Activated B cell treated with CpG ODN at 0.5 μM for 24 hours (primary cell): ENCODE data around the gene TDRD12. TPM values are rescaled to one million over a fixed set of nuclear protein-coding genes. Genes with fewer than 3 reads are reported as not detected.

ENCODE experiments used
- ATAC-seq: fragments of 200-7000 bp; cut with Tn5 transposase; one replicate; pipeline ENCODE4 v1.10.0; 2021; ENCODE audit warnings: low read depth, mild to moderate bottlenecking, moderate library complexity
- CTCF ChIA-PET: fragments of 350-600 bp; sonication (Branson Sonifier 250); formaldehyde crosslinking; loops from one replicate; lab custom pipeline; 2021; ENCODE audit warnings: antibody characterized with exemption; lab: Charles Lee
- POLR2A ChIA-PET: fragments of 350-600 bp; sonication (Branson Sonifier 250); formaldehyde crosslinking; loops from one replicate; lab custom pipeline; 2021; ENCODE audit warnings: antibody characterized with exemption; lab: Charles Lee
- DNase-seq: peaks from one replicate; pipeline ENCODE4 v3.0.0; 2022
- H3K27ac Mint-ChIP-seq: one replicate; pipeline ENCODE4 v1.8.0; 2020; ENCODE audit warnings: mixed read lengths
- H3K27me3 Mint-ChIP-seq: one replicate; pipeline ENCODE4 v1.8.0; 2021; ENCODE audit warnings: mixed read lengths
- H3K36me3 Mint-ChIP-seq: one replicate; pipeline ENCODE4 v1.8.0; 2021; ENCODE audit warnings: low read depth, mixed read lengths
- H3K4me1 Mint-ChIP-seq: one replicate; pipeline ENCODE4 v1.8.0; 2021; ENCODE audit warnings: mixed read lengths
- H3K4me3 Mint-ChIP-seq: one replicate; pipeline ENCODE4 v1.8.0; 2020; ENCODE audit warnings: mild to moderate bottlenecking, mixed read lengths
- H3K9me3 Mint-ChIP-seq: one replicate; pipeline ENCODE4 v1.8.0; 2020; ENCODE audit warnings: mixed read lengths
- CTCF ChIP-seq: fragments of 200-600 bp; IDR thresholded peaks from one replicate; pipeline ENCODE4 v1.8.0; 2022; ENCODE audit warnings: antibody characterized with exemption, mild to moderate bottlenecking
- intact Hi-C: fragments of 100-400 bp; cut with micrococcal nuclease; formaldehyde crosslinking; loops from one replicate; pipeline ENCODE4 v1.15.1; 2024
- total RNA-seq: library from RNA; stranded (reverse); gene quantifications from 2 replicates; pipeline ENCODE4 v1.2.3, GENCODE V29; 2022

The TDRD12 gene
- total RNA-seq, 1 donor from 2014 or later = 1.2 TPM

GRCh38 chr19:32814624-32815023 lies 95.1 kb downstream of the TDRD12 start:
- Mint-ChIP-seq H3K4me1 (peaks cover under 1% of the 10 kb centered on the region), H3K27me3 (peaks cover 12% of the 10 kb centered on the region), H3K27ac (no peak overlapping the region), H3K9me3 (no peaks in the 10 kb centered on the region), H3K36me3 (no peaks in the 10 kb centered on the region), H3K4me3 (no peak overlapping the region)
- ChIA-PET POLR2A (no interaction called here), CTCF (no interaction called here)
- intact Hi-C loops = no loop called here
- TF ChIP-seq CTCF = no peak
- ATAC-seq = no peak
- no peak for DNase-seq

DNA sequence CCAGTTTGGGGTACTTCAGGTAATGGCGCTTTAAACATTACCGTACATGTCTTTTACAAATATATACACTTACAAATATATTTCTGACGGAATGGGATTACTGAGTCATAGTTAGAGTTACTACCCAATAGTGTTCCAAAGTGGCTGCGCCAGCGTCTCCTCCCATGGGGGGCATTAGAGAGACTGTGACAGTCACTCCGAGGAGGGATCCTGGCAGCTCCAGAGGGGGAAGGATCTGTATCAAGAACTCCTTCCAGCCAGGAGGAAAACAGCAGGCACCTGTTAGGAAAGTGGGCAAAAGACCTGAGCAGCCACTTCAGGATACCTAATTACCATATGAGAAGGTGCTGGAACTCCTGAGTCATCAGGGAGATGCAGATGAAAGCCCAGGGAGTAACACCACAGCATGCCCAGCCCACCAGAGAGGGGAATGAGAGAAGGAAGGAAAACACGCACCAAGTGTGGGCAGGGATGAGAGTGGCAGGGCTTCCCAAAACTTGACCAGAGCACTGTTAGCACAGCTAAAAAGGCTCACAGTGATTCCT lies 97.1 kb downstream of the TDRD12 start:
- Mint-ChIP-seq H3K4me3 (no peak overlapping the region), H3K9me3 (no peaks in the 10 kb centered on the region), H3K27me3 (peaks cover 24% of the 10 kb centered on the region), H3K27ac (no peak overlapping the region), H3K36me3 (no peaks in the 10 kb centered on the region), H3K4me1 (peaks cover 3% of the 10 kb centered on the region)
- TF ChIP-seq CTCF = no peak
- DNase-seq (no peak), ATAC-seq (no peak)
- intact Hi-C loops = no loop called here
- CTCF ChIA-PET = no interaction called here
- POLR2A ChIA-PET = no interaction called here

GRCh38 chr19:32817569-32818476 lies 98.3 kb downstream of the TDRD12 start:
- ChIA-PET POLR2A (no interaction called here), CTCF (no interaction called here)
- Mint-ChIP-seq H3K27ac (no peak overlapping the region), H3K4me3 (no peak overlapping the region), H3K4me1 (peaks cover 3% of the 10 kb centered on the region), H3K9me3 (no peaks in the 10 kb centered on the region), H3K27me3 (peaks cover 28% of the 10 kb centered on the region), H3K36me3 (no peaks in the 10 kb centered on the region)
- no peak for ATAC-seq
- no peak for TF ChIP-seq CTCF
- no peak for DNase-seq
- intact Hi-C loops = no loop called here

DNA sequence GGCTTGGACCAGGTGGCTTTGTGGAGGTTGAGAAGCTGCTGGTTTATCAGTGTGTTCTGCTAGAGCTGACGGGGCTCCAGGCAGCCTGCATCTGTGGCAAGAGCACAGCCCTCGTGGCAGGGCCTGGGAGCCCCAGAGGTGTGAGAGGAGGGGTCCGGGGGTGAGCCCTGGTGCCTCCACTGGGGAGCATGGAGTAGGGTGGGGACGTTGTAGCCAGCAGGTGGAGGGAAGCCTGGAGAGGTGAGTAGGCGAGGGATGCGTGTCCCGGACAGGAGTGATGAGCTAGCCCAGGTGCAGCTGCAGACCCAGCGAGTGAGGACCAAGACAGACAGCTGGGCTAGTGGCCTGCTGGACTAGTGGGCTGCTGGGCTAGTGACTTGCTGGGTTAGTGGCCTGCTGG lies 99.0 kb downstream of the TDRD12 start:
- intact Hi-C loops = no loop called here
- H3K27me3 Mint-ChIP-seq = peaks cover 32% of the 10 kb centered on the region
- no peaks in the 10 kb centered on the region for H3K36me3 Mint-ChIP-seq
- no peak overlapping the region for H3K27ac Mint-ChIP-seq
- no peak overlapping the region for H3K4me3 Mint-ChIP-seq
- DNase-seq (no peak), ATAC-seq (no peak)
- no peak for TF ChIP-seq CTCF
- peaks cover 3% of the 10 kb centered on the region for H3K4me1 Mint-ChIP-seq
- no peaks in the 10 kb centered on the region for H3K9me3 Mint-ChIP-seq
- CTCF ChIA-PET = no interaction called here
- POLR2A ChIA-PET = no interaction called here
